Measurements from ENCODE around the gene PSMB5.

- no peak for TF ChIP-seq CTCF (IDR thresholded peaks at IDR 0.05)
- no peak for TF ChIP-seq POLR2A (IDR thresholded peaks at IDR 0.05)
Observed at GRCh38 chr14:23062002-23062401, 27.3 kb upstream of the PSMB5 start.
